Left ventricle myocardium superior (tissue), 1 donor: ENCODE results near the gene TMC2. TPM values are rescaled to one million over a fixed set of nuclear protein-coding genes. Genes with fewer than 3 reads are reported as not detected.

Experiments used
- ATAC-seq: fragments of 200-7000 bp; cut with Tn5 transposase; one replicate; pipeline ENCODE4 v1.9.1; 2020; ENCODE audit warnings: mild to moderate bottlenecking, moderate library complexity
- DNase-seq: peaks from one replicate; pipeline ENCODE4 v3.0.0-alpha.2; 2020
- intact Hi-C: fragments of 100-400 bp; cut with micrococcal nuclease; formaldehyde crosslinking; loops from one replicate; pipeline ENCODE4 v1.11.0; 2022
- total RNA-seq: library from RNA; stranded (reverse); fragmentation: NEBNext Ultra II Directional; extraction: Animal tissue kit (Norgen Biotek cat#: 25700); gene quantifications from one replicate; pipeline ENCODE4 v1.2.1, GENCODE V29; 2021
- donor health status: DM: no; HTN: yes; CAD: no; lungs with severe emphysema.

Gene TMC2
- total RNA-seq, 1 donor from 2014 or later = 0.10 TPM

DNA sequence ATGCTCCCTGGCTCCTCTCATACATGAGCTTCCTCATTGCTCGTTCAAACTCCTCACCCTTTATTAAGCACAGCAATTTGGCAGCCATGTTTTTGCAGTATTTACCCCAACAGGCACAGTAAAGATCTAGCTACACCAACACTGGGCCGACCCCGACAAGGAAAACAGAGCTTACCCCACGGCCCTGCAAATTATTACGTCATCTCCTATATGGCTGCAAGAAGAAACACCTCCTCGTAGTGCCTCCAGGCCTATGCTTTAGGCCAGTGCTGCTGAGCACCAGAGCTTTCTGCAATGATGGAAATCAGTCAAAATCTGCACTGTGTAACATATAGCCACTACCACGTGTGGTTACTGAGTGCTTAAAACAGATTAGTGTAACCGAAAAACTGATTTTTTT lies 26.7 kb downstream of the TMC2 start:
- DNase-seq (no peak), ATAC-seq (no peak)
- intact Hi-C loops = no loop called here

DNA sequence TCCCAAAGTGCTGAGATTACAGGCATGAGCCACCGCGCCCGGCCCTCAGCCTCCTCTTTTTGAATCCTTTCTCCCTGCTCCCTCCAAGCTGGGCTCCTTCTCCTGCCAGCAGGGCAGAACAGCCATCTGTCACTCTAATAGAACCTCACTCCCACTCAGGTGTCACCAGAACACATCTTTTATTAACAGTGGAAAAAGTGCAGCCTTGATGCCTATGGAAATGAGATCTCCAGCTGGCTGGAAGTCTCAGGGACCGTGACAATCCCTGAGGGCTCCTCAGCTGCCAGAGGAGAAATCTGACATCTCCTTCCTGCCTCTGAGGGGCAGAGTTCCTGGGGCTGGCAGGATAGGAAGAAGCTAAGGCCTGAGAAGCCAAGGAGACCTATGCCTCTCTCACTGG lies 28.0 kb downstream of the TMC2 start:
- ATAC-seq (no peak), DNase-seq (no peak)
- intact Hi-C loops = no loop called here

DNA sequence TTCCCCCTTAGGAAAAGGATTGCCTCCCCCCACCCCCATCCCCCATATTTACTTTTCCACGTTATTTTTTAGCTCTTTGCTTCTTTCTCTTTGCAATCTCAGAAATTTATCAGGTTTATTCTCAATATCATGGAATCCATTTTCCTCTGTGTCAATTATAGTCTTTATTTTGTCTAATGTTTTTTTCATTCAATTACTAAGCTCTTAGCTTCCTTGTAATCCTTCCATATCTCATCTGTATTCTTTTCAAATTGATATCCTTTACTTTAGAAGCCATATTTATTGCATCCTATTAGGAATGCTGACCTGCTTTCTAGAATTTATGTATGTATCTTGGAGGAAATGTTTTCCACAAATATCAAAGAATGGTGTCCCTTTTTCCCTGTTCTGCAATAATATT lies 39.3 kb downstream of the TMC2 start:
- no peak for ATAC-seq
- intact Hi-C loops = no loop called here

DNA sequence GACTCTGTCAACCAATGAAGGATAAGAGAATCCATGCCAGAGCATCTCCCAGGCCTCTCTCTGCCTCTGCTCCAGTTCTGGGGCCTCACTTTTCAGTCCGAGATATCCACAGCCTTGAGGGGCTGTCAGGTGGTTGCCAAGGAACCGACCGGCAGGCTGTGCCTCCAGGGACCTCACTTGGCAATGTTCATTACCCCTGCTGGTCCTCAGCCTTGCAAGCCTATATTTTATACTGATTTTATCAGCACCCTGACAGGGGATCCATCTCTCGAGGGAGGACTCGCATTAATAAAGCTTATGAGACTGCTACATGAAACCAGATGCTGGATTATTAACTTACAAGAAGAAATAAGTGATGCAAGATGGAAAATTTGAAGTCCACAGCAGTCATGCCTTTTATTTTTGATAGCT lies 39.9 kb downstream of the TMC2 start:
- no peak for ATAC-seq
- DNase-seq = no peak
- intact Hi-C loops = no loop called here

More for the DNA sequence above, 39.3 kb downstream of the TMC2 start:
- DNase-seq = no peak

DNA sequence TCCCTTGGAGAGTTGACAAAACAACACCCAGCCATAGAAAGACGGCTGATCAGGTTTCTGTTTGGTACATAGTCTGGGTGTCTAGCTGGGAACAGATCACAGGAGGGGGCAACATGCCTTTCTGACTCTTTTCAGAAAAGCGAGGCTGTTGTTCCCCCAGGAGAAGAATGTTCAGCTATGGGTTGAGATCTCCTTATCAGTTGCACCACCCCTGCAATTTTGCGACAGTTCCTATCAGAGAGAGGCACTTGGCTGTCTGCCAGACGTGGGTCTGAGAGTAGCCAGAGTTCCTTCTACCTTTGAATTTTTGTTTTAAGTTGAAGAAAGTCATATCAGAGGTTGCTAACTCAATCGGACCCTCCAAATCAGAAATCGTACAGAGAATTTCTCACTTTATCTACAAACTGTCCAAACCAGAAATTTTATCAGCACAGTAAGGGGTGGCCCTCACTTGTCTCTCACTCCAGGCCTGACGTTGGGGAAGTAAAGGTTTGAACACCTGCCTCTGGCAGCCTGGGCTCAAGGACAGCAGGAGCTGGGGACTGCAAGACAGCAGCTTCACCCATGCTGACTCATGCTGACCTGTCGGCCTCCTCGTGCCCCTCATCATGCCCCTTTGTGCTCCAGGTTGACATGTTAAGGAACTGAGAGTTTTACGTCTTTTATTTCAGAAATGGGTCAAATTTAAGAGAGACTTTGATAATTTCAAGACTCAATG lies 42.3 kb downstream of the TMC2 start:
- ATAC-seq (no peak), DNase-seq (no peak)
- intact Hi-C loops = no loop called here

DNA sequence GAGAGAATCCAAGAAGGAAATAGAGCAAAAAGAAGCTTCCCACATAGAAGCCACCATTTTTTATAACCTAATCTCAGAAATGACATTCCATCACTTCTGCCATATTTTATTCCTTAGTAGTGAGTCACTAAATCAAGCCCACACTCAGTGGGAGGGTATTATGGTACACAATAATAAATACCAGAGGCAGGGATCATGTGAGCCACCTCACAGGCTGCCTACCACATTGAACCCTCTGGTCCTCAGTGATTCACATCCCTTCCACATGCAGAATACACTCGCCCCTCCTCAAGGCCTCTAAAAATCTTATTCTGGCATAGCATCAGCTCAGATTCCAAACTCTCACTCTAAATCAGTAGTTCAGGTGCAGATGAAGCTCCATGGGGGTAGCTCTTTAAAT lies 49.4 kb downstream of the TMC2 start:
- ATAC-seq (no peak), DNase-seq (no peak)
- intact Hi-C loops = no loop called here

DNA sequence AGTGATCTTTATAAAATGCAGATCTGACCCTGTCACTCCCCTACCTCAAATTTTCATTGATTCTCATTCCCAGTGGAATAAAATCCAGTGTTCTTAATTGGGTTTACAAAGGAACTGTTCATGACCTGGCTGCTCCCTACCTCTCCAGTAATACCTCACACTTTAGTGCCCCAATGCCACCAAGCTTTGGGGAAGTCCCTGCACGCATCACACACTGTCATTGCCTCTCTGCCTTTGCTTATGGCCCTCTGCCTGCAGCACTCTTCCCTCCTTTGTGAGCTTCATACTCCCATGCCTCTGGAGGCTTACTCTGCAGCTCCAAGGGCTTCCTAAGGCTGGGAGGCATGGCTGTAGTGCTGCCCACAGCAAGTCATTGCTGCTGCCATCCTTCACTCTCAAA lies 57.4 kb downstream of the TMC2 start:
- DNase-seq (no peak), ATAC-seq (no peak)
- intact Hi-C loops = no loop called here

DNA sequence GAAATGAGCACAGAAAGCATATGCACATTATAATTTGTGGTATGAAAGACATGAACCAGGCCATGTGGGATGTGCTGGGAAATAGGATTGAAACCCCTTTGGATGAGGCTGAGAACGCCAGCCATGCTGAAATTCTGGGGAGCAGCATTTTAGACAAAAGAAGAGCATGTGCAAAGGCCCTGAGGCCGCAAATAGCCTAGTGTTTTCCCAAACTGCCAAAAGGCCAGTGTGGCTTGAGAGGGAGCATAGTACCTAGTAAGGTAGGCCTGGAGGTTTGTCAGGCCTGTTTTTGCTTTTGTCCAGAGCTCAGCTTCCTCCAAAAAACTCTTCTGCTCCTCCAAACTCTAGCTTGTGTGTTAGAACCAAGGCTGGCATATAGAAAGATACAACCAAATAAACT lies 58.7 kb downstream of the TMC2 start:
- intact Hi-C loops = no loop called here
- no peak for DNase-seq
- no peak for ATAC-seq

DNA sequence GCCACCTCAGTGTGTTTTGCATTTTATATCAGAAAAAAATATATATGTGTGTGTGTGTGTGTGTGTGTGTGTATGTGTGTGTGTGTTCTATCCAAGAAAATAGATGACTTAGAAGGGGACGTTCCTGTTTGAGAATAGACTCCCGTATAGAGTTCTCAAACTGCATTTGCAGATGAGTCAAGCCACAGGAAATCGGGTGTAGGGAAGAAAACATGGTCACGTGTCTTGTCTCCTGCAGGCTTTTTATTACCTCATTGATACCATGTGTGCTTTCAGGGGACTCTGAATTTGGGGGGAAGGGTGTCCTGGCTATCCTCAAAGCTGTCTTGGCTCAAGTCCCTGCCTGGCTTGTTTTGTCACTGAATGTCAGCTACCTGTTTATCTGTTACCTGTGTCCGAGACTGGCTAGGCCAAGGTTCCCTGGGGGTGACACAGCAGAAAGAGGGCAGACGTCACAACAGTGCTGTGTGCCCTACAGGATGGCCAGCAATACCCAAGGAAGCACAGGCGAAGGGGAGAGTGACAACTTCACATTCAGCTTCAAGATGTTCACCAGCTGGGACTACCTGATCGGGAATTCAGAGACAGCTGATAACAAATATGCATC lies 60.4 kb downstream of the TMC2 start:
- intact Hi-C loops = no loop called here
- DNase-seq (no peak), ATAC-seq (no peak)

DNA sequence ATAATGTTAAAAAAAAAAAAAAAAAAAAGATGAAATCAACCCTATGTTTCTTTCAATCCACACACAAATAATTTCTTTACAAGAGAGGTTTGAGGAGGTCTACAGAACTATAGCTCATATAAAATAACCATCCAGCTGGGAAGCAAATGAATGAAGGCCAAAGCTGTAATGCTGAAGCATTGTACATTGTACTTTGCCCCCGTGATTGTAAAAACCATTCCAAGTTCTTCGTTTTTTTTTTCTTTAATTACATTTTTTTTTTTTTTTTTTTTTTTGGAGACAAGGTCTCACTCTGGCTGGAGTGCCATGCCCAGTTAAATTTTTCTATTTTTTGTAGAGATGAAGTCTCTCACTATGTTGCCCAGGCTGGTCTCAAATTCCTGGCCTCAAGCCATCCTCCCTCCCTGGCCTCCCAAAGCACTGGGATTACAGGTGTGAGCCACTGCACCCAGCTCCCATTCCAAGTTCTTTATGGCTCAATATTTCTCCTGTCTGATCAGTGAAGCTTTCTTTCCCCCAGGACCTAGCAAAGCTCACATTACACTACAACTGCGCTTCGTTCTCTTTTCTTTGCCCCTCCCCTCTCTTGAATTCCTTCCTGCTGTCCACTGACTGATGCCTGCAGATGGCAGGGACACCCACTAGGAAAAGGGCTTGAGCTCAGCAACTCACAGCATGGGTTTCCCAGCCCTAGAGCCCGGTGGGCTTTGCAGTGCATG lies 63.1 kb downstream of the TMC2 start:
- DNase-seq (no peak), ATAC-seq (no peak)
- intact Hi-C loops = no loop called here

DNA sequence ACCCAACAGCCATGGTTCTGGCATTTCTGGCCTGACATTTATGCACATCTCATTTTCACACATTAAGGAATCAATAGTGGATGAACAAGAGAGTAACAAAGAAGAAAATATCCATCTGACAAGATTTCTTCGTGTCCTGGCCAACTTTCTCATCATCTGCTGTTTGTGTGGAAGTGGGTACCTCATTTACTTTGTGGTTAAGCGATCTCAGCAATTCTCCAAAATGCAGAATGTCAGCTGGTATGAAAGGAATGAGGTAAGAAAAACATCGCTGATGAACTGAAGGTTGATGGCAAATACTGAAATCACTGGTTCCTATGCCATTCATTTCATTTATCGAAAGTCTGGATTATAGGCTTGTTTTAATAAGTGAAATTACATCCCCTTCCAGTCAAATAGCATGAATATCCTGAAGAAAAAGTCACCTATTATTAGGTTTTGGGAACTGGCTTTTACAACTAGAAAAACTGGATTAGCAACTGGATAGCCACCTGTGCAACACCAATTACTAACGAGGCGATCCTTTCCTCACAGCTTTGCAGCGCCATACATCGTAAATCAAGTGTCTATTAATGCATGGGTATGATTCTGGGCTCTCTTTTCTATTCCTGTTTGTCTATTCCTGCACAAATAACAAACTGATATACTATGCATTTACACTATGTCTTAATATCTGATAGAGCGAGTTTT lies 65.8 kb downstream of the TMC2 start:
- no peak for ATAC-seq
- no peak for DNase-seq
- intact Hi-C loops = no loop called here

DNA sequence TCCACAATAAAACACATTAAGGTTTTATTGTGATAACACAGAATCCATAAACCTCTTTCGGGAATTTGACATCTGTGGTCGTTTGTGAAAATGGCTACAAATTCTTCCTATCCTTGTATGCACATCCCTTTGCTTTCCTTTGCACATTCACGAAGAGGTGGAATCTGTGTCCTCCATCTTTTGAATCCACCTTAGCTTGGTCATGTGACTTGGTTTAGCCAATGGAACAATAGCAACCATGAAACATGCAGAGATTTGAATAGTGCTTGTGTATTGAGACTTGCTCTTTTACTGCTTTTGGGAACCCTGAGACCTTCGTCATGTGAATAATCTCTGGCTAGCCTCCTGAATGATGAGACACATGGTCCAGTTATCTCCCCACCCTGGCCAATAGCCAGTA lies 66.4 kb downstream of the TMC2 start:
- no peak for DNase-seq
- intact Hi-C loops = no loop called here
- no peak for ATAC-seq

DNA sequence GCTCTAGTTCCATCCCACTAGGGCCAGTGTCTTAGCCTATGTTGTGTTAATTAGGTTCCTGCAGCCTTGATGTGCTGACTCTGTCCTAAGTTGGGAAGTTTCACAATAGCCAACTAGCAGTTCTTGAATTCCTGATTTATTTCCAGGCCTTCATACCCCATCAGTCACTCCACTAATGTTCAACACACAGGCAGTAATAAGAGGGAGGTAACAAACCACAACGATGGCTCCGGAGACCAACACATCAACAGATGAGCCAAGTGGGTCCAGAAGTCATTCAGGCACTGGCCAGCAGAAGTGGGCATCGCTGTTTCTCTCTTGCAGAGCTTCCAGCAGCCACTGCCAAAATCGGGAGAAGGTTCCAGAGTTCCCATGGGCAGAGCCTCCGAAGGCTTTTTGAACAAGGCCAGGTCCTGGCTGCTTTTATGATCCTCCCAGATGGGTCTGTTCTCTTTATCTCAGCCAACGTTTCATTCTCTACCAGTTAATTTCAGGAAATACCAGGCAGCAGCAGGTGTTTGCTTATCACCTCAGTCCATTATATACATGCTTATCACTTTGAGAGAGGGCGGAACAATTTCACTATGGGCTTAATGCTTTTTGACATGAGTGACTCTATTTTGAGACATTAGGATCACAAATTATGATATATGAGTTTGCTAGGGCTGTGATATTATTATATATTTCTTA lies 67.6 kb downstream of the TMC2 start:
- DNase-seq = no peak
- intact Hi-C loops = no loop called here
- no peak for ATAC-seq

DNA sequence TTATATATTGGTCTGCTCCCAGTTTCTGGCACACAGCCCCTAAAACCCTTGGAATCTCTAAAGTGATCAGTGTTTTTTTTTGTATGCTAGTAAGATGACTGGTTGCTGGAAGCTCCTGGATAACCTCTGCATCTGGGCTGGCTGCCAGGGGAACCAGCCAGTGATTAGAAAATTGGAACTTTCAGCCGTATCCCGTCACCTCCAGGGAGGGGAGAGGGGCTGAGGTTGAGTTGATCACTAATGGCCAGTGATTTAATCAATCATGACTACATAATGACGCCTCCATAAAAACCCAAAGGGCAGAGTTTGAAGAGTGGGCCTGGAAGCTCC lies 68.1 kb downstream of the TMC2 start:
- ATAC-seq (no peak), DNase-seq (no peak)
- intact Hi-C loops = no loop called here

DNA sequence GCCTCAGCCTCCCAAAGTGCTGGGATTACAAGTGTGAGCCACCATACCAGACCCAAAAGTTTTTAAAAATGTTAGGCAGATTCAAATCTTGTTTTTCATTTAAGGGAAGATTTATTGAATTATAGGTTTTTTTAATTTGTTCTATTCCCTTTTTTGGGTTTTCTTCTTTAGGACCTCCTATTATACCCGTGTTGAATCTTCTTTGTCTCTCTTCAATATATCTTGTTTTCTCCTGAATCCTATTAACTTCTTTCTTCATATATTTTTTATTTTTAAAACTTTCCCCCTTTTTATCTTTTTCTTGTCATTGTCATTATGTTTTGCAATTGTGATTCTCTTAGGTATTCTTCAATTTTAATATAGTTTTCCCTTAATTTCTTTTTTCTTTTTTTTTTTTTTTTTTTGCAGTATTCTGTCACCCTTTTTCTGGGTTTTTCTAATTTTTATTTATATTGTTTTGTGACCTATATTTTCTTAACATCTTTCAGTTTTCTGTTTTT lies 70.2 kb downstream of the TMC2 start:
- no peak for ATAC-seq
- intact Hi-C loops = no loop called here
- no peak for DNase-seq

DNA sequence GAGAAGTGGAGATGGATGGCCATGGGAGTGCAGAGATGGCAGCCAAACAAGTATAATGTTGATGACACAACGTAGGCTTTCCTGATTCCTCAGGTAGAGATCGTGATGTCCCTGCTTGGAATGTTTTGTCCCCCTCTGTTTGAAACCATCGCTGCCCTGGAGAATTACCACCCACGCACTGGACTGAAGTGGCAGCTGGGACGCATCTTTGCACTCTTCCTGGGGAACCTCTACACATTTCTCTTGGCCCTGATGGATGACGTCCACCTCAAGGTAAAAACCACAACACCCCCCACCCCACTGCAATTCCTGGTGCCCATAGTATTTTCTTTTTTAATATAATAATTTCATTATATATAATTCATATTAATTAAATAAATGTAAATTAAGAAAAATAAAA lies 74.0 kb downstream of the TMC2 start:
- DNase-seq (no peak), ATAC-seq (no peak)
- intact Hi-C loops = no loop called here

DNA sequence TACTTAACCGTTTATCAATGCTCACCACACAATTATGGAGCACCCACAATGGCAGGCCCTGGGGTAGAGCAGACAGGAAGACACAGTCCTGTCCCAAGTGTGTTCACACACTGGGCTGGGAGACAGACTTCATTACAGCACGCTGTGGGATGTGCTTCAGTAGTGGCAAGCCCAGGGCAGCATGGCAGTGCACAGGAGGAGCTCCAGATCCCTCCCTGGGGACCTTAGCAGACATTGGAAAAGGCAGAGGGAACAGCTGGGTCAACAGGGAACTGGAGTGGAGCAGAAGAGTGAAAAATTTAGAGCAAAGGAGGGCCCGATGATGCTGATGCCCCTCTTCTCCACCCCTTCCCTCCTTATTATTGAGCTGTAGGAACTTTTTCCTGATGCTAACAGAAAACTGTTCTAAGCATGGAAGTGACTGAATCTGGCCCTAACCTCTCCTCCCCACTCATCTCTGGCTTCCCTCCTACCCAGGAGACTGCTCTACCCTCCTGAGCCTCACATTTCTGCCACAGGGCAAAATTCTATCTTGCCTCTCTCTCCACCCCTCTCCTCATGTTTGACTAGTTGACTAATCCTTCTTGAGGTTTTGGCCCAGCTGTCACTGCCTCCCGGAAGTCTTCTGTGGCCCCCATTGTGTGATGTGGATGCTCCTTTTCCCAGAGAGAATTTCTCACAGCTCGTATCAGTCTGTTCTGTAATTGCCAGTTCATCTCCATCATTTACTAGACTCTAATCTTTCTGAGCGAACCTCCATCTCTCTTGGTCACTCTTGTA lies 74.8 kb downstream of the TMC2 start:
- intact Hi-C loops = no loop called here
- DNase-seq (no peak), ATAC-seq (no peak)

DNA sequence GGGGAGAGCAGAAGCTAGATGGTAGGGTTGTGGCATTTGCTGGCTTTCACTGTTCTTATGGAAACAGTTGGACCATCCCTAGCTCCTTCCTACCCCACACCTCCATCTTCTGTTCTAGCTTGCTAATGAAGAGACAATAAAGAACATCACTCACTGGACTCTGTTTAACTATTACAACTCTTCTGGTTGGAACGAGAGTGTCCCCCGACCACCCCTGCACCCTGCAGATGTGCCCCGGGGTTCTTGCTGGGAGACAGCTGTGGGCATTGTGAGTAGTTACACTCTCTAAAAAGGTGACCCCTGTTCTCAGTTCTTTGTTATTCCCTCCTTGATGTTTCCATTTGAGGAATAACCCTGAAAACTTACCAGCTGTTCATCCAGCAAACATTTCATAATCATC lies 75.7 kb downstream of the TMC2 start:
- ATAC-seq (no peak), DNase-seq (no peak)
- intact Hi-C loops = no loop called here

DNA sequence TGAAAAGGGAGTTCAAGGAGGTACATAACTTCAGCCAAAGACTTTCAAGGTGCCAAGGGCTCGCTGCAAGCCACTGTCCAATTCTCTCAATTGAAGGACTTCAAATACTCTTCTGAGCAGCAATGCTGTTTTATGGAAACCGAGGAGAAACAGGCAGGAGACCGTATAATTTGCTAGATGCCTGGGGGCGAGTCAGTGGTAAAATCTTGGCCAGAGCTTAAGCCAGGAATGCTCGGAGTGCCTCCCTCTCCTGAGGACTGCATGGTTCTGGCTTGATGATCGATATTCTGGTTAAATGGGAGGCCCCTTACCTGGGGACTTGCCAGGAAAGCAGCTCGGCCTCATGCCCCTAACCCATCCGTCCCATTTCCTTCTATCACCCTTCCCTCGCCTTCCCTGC lies 80.3 kb downstream of the TMC2 start:
- intact Hi-C loops = no loop called here
- ATAC-seq = no peak
- no peak for DNase-seq
